Amniotic stem cell (primary cell): ENCODE data around the gene WNT1.

Source experiments
- DNase-seq: peaks from one replicate; lab custom pipeline; 2025; lab: John Stamatoyannopoulos, UW

Gene WNT1

DNA sequence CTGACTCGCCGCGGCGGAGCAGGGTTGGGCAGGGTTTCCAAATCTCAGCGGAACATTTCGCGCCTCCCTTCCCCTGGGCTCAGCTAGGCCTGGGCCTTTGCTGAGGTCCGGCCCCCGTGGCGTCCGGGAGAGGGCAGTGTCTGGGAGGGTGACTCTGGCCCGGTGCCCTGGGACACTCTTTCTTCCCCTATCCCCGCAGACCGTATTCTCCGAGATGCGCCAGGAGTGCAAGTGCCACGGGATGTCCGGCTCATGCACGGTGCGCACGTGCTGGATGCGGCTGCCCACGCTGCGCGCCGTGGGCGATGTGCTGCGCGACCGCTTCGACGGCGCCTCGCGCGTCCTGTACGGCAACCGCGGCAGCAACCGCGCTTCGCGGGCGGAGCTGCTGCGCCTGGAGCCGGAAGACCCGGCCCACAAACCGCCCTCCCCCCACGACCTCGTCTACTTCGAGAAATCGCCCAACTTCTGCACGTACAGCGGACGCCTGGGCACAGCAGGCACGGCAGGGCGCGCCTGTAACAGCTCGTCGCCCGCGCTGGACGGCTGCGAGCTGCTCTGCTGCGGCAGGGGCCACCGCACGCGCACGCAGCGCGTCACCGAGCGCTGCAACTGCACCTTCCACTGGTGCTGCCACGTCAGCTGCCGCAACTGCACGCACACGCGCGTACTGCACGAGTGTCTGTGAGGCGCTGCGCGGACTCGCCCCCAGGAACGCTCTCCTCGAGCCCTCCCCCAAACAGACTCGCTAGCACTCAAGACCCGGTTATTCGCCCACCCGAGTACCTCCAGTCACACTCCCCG lies 3.0 kb downstream of the WNT1 start:
- no peak for DNase-seq

GRCh38 chr12:48981757-48982157 lies 3.6 kb downstream of the WNT1 start:
- DNase-seq = no peak

DNA sequence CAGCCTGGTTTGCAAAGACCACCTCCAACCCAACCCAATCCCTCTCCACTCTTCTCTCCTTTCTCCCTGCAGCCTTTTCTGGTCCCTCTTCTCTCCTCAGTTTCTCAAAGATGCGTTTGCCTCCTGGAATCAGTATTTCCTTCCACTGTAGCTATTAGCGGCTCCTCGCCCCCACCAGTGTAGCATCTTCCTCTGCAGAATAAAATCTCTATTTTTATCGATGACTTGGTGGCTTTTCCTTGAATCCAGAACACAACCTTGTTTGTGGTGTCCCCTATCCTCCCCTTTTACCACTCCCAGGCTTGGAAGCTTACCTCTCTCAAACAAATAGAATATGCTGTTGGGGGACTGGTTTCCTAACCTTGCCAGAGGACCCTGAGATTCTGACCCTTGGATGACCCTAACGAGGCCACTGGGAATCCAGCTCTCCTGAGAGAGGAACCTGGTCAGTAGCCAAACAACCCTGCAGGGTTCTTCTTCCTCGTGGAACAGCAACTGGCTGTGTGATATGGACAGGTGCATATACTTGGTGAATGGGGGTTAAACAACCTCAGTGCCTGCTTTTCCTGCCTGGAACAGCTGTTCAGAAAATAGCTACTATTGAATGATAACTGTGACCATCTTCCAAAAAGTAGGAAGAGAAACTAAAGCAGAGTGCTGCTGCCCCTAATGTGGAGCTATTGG lies 4.4 kb downstream of the WNT1 start:
- DNase-seq = no peak

GRCh38 chr12:48985475-48985897 lies 7.4 kb downstream of the WNT1 start:
- no peak for DNase-seq

DNA sequence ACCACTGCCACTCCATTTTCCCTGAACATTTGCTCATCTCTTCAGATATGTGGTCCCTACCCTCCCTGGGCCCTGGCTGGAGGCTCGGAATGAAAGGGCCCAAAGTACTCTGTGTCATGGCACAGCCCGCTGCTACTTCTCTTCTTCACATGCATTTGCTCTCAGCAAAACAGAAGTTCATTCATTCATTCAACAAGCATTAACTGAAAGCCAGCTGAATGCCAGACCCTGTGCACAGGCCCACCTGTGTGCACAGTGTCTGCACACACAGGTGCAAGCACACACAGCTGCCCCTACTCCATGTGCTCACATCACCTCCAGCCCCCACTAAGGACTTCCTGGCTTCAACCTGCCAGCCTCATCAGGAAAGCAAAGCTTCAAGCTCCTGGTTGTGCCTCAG lies 7.8 kb downstream of the WNT1 start:
- DNase-seq = no peak

DNA sequence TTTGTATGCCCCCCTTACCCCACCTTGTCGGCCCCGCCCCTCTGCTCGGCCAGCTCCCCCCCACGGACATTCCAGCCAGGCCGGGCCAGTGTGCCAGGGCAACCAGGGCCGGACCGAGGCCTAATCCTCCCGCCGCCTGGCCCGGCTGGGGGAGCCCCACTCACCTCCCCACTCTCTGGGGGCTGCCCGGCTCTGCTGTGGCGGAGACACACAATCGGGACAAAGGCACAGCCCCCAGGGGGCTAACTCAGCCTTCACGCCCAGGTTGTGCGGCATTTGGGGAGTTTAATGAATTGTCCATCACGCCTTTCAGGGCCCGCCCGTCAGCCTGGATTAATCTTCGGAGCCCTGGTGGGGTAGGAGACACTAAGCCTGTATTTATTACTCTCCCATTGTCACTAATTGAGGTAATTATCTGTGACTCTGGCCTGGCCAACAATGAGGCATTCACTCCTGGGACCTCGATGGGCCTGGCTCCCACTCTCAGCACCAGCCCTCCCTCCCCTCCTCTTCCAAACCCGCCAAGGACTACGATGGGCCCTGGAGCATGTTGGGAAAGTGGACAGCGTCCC lies 8.7 kb downstream of the WNT1 start:
- DNase-seq = no peak

DNA sequence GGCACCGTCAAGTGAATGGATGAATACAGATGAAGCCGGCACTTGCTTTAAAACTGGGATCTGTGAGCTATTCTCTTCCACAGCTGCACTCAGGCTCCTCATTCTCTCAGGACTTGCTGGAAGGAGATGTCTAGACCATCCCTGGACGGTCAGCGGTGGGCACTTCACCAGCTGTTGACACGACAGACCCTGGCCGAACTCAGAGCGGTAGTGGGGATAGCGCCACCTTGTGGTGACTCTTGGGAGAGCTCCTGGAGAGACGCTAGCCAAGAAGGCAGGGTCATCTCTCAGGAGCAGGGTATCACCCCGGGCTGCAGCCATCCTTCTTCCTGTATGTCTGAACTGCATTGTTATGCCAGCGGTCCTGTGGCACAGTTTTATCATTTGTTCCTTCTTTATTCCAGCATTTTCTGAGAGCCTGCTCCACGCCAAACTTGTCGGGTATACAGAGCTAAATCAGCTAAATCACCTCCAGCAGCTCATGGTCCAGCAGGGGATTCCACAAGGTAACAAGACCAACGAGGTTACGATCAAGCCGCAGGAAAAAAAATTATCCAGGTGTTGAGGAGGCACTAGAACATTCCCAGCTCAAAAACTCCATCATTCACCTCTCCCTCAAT lies 10.0 kb downstream of the WNT1 start:
- no peak for DNase-seq

- DNase-seq = no peak
Measured at GRCh38 chr12:48990552-48990951, 12.4 kb downstream of the WNT1 start.

DNA sequence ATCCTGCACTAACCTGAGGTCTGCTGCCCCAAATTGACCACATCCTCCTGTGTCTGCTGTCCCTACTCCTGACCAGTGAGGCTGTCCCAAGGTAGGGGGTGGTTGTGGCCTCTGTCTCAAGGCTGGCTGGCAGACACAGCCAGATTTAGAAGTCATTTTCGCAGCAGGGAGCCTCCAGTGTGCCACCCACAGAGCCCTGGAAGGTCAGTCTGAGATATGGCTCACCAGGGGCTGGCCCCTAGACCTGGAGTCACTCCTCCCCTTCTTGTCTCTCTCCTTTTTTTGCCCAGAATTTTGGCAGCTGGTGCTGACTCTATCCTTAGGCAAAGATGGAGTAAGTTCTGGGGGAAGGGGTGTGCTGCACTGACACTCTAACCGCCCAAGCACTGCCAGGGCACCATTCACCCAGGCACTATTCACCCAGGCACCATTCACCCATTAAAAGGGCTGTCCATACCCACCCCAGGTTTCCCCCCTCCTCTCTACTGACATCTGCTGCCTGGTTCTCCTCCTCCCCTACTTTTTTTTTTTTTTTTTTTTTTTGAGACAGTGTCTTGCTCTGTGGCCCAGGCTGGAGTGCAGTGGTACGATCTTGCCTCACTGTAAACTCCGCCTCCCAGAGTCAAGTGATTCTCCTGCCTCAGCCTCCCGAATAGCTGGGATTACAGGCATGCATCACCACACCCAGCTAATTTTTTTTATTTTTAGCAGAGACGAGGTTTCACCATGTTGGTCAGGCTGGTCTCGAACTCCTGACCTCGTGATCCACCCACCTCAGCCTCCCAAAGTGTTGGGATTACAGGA lies 13.3 kb downstream of the WNT1 start:
- DNase-seq = no peak

GRCh38 chr12:48993787-48994186 lies 15.7 kb downstream of the WNT1 start:
- DNase-seq = no peak

DNA sequence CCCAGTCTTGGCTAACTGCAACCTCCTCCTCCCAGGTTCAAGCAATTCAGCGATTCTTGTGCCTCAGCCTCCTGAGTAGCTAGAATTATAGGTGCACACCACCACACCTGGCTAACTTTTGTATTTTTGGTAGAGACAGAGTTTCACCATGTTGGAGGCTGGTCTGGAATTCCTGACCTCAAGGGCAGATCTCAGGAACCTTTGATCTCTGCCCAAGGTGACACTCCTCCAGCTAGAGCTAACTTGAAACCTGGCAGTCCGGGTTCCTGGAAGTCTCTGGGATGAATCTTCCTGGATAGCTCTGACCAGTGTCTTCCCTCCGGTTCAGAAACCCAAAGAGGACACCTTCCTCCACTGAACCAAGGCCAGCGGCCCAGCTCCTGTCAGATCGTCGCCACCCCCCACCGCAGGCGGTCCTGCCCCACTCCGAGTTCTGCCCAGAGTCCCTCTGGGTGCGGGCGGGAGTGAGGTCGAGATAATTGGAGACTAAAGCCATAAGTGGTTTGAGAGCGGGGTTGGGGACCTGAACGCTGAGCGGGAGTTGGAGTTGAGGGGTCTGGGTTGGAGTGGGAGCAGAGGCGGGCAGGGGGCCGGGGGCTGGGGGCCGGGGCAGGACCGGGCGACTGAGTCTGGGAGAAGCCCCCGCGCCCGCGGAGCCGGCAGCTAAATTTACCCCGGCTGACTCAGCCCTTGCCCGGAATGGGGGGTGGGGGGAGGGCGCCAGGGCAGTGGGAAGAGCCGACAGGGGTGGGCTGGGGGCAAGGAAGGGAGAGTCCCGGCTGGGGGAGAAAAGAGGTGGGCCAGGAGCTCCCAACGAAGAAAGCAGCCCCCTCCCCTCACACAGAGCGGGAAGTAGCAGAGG lies 16.3 kb downstream of the WNT1 start:
- no peak for DNase-seq

GRCh38 chr12:48995086-48995879 lies 17.2 kb downstream of the WNT1 start:
- DNase-seq = peak; percentile 66

DNA sequence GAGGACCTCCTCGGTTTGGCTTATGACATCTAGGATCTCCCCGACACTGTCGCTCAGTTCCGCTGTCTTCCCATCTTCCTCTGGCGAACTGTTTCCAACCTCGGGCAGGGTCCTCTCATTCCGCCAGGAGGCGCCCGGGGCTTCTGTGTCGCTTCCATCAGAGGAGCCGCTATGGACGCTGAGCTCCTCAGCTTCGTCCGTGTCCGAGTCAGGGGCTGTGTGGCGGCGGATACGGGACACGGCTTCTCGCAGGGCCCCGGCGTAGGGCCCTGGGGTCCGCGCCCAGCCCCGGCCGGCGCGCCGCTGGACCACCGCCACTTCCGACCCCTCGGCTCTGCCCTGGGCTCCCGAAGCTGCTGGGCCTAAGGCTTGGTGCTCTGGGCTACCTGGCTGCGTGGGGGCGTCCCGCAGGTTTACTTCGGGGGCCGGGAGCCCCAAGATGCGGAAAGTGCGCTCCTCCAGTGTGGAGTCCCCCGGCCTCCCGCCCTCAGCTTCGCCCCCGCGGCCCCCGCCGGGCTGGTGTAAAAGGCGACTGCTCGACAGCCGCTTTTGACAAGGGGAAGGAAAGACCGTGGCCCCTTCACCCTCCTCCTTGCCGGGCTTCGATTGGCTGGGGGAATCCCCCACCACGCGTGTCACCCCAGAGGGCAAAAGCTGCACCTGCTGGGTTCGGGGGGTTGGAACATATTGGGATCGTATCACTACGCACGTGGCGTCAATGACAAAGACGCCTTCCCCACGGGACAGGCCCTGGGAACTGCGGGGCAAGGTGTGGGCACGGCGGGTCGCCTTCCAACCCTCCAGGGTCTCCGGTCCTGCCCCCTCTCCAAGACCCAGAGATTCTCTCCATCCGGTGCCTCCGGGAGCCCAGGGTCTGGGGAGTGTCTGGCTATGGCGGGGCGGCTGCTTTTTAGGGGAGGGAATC lies 18.9 kb downstream of the WNT1 start:
- no peak for DNase-seq

GRCh38 chr12:48997719-48998496 lies 19.8 kb downstream of the WNT1 start:
- no peak for DNase-seq

DNA sequence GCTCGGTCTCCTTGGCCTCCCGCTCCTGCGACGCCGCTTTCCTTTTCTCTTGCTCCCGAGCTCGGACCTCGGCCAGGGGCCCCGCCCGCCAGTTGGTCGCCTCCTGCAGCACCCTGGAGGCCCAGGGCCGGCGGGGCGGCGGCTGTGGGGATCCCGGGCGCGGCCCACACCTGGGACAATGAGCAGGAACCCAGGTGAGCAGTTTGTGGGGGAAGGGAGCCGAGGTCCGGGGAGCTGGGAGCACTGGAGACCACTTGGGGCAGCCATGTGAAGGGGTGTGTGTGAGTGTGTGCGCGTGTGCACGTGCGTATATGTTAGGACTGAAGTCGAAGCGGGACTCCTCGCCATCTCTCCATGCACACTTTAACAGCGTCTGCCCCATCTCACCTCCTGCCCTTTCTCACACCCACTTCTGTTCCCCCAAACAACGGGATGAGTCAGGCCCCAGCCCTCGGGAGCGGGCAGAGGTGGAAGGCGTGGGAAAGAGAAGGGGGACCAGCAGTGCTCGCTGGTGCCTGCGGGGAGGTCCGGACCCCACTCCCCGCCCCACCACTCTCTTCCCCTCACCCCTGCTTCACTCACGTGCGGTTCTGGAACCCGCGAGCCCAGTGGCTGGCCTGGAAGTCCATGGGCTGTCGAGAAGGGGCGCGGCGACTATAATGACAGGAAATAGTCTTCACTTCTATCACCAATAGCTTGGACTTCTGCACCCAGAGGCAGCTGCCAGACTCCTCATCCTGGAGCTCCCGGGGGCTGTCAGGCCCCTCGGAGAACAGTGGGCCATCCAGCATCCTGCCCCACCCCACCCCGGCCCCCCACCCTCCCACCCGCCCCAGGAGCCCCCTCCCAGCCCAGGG lies 20.6 kb downstream of the WNT1 start:
- DNase-seq = no peak

- DNase-seq = no peak
Measured at GRCh38 chr12:48999371-49000131, 21.4 kb downstream of the WNT1 start, which contains the start of gene DDN. DDN (minus strand) TSS chr12:48999375; CDS start chr12:48999287, 88 bp downstream.
